IMR-90 (cell line): Measurements from ENCODE around the gene ORAI1. TPM values are rescaled to one million over a fixed set of nuclear protein-coding genes. Genes with fewer than 3 reads are reported as not detected.

Source experiments
- ATAC-seq: fragments of 200-7000 bp; cut with Tn5 transposase; 2 replicates; pipeline ENCODE4 v1.9.1; 2020; ENCODE audit warnings: low read depth, mild to moderate bottlenecking, moderate library complexity
- BruUV-seq: library from RNA; stranded (reverse); fragments of 400-500 nt; replicated peaks from 2 replicates; lab custom pipeline; 2021; lab: Mats Ljungman, UMichigan
- CTCF ChIA-PET: fragments of 300-600 bp; formaldehyde crosslinking; extraction: SDS; loops from one replicate; lab custom pipeline; 2021; ENCODE audit warnings: antibody characterized with exemption; lab: Yijun Ruan, JAX
- POLR2A ChIA-PET: fragments of 300-600 bp; sonication (Branson Sonifier 250); formaldehyde crosslinking; loops from one replicate; lab custom pipeline; 2022; ENCODE audit warnings: antibody characterized with exemption; ENCODE audit not compliant: unreplicated experiment; lab: Charles Lee
- DNase-seq: peaks from one replicate; pipeline ENCODE4 v3.0.0; 2013
- H2AFZ ChIP-seq: replicated peaks from 2 replicates; pipeline ENCODE3; 2013; ENCODE audit warnings: low read length, mild to moderate bottlenecking; ENCODE audit not compliant: poor library complexity
- H2AK5ac ChIP-seq: 2 replicates; pipeline ENCODE4 v1.6.1; 2013; ENCODE audit warnings: low read depth, low read length, inconsistent platforms
- H2AK9ac ChIP-seq: replicated peaks from 2 replicates; pipeline ENCODE3; 2013; ENCODE audit warnings: mild to moderate bottlenecking, low read depth, low read length, moderate library complexity; ENCODE audit not compliant: poor library complexity
- H2BK120ac ChIP-seq: 2 replicates; pipeline ENCODE4 v1.6.1; 2013; ENCODE audit warnings: low read depth, low read length, inconsistent platforms
- H2BK15ac ChIP-seq: 3 replicates; pipeline ENCODE4 v1.6.1; 2013; ENCODE audit warnings: low read depth, low read length, inconsistent platforms
- H2BK20ac ChIP-seq: 2 replicates; pipeline ENCODE4 v1.6.1; 2013; ENCODE audit warnings: low read depth, mild to moderate bottlenecking, inconsistent platforms, low read length, moderate library complexity
- H2BK5ac ChIP-seq: 2 replicates; pipeline ENCODE4 v1.6.1; 2013; ENCODE audit warnings: mild to moderate bottlenecking, low read depth, low read length, inconsistent platforms; ENCODE audit not compliant: poor library complexity, severe bottlenecking
- H3K14ac ChIP-seq: replicated peaks from 2 replicates; pipeline ENCODE4 v1.6.1; 2013; ENCODE audit warnings: low read depth, low read length, inconsistent platforms
- H3K18ac ChIP-seq: 2 replicates; pipeline ENCODE4 v1.6.1; 2013; ENCODE audit warnings: low read depth, low read length, control low read depth
- H3K23ac ChIP-seq: 2 replicates; pipeline ENCODE4 v1.6.1; 2013; ENCODE audit warnings: low read depth, low read length, inconsistent platforms
- H3K27ac ChIP-seq: 2 replicates; pipeline ENCODE4 v1.5.1; 2013; ENCODE audit warnings: mild to moderate bottlenecking, control low read depth, low read length; ENCODE audit not compliant: insufficient read depth
- H3K27me3 ChIP-seq: 2 replicates; pipeline ENCODE4 v1.6.1; 2013; ENCODE audit warnings: low read length; ENCODE audit not compliant: control insufficient read depth, insufficient read depth
- H3K36me3 ChIP-seq: 2 replicates; pipeline ENCODE4 v1.6.1; 2013; ENCODE audit warnings: low read length, mixed read lengths; ENCODE audit not compliant: control insufficient read depth, insufficient read depth
- H3K4ac ChIP-seq: 2 replicates; pipeline ENCODE4 v1.6.1; 2013; ENCODE audit warnings: low read depth, low read length, inconsistent platforms
- H3K4me1 ChIP-seq: 2 replicates; pipeline ENCODE4 v1.6.1; 2013; ENCODE audit warnings: low read length, mixed read lengths; ENCODE audit not compliant: control insufficient read depth, insufficient read depth
- H3K4me2 ChIP-seq: 2 replicates; pipeline ENCODE4 v1.6.1; 2013; ENCODE audit warnings: low read depth, mild to moderate bottlenecking, control low read depth, low read length, moderate library complexity
- H3K4me3 ChIP-seq: 2 replicates; pipeline ENCODE4 v1.5.1; 2013; ENCODE audit warnings: low read depth, mild to moderate bottlenecking, control low read depth, low read length, moderate library complexity; ENCODE audit not compliant: insufficient read depth
- H3K56ac ChIP-seq: 2 replicates; pipeline ENCODE4 v1.6.1; 2013; ENCODE audit warnings: low read length, inconsistent platforms; ENCODE audit not compliant: insufficient read depth; ENCODE audit errors: extremely low read depth
- H3K79me1 ChIP-seq, 2 experiments: 2 replicates each; pipeline ENCODE4 v1.6.1; 2013; ENCODE audit warnings: low read length in 2 of 2, inconsistent platforms in 1 of 2, low read depth in 1 of 2
- H3K9ac ChIP-seq: 2 replicates; pipeline ENCODE4 v1.6.1; 2013; ENCODE audit warnings: low read depth, low read length, control low read depth
- H3K9me1 ChIP-seq: 2 replicates; pipeline ENCODE4 v1.6.1; 2013; ENCODE audit warnings: low read length, inconsistent platforms; ENCODE audit not compliant: insufficient read depth
- H3K9me3 ChIP-seq: 2 replicates; pipeline ENCODE4 v1.6.1; 2013; ENCODE audit warnings: low read length; ENCODE audit not compliant: control insufficient read depth, insufficient read depth
- H4K20me1 ChIP-seq: 2 replicates; pipeline ENCODE4 v1.6.1; 2013; ENCODE audit warnings: low read length, inconsistent platforms; ENCODE audit not compliant: insufficient read depth
- H4K5ac ChIP-seq: 2 replicates; pipeline ENCODE4 v1.6.1; 2013; ENCODE audit warnings: mild to moderate bottlenecking, low read depth, low read length, control low read depth
- H4K8ac ChIP-seq, 2 experiments: 2 replicates each; pipeline ENCODE4 v1.6.1; 2013; ENCODE audit warnings: low read depth in 2 of 2, low read length in 2 of 2, control low read depth in 1 of 2, inconsistent platforms in 1 of 2
- H4K91ac ChIP-seq: 2 replicates; pipeline ENCODE4 v1.6.1; 2013; ENCODE audit warnings: low read depth, low read length, inconsistent platforms; ENCODE audit not compliant: insufficient read depth
- CHD1 ChIP-seq: IDR thresholded peaks from 2 replicates; pipeline ENCODE4 v1.6.1; 2012; ENCODE audit warnings: low read depth, low read length, improper control_type of control experiment
- MAFK ChIP-seq: IDR thresholded peaks from 2 replicates; pipeline ENCODE4 v1.6.1; 2012; ENCODE audit warnings: low read depth, low read length, improper control_type of control experiment
- MAZ ChIP-seq: IDR thresholded peaks from 2 replicates; pipeline ENCODE4 v1.6.1; 2012; ENCODE audit warnings: low read depth, mild to moderate bottlenecking, low read length, improper control_type of control experiment, moderate library complexity, borderline replicate concordance
- MXI1 ChIP-seq: IDR thresholded peaks from 2 replicates; pipeline ENCODE4 v1.6.1; 2012; ENCODE audit warnings: low read depth, mild to moderate bottlenecking, low read length, moderate library complexity, borderline replicate concordance
- NFE2L2 ChIP-seq: fragments of 150-350 bp; IDR thresholded peaks from 2 replicates; pipeline ENCODE4 v1.6.1; 2016; ENCODE audit warnings: low read depth, mild to moderate bottlenecking, low read length
- POLR2A ChIP-seq: IDR thresholded peaks from 2 replicates; pipeline ENCODE4 v1.6.1; 2012; ENCODE audit warnings: mild to moderate bottlenecking, low read depth, low read length
- RAD21 ChIP-seq: IDR thresholded peaks from 2 replicates; pipeline ENCODE4 v1.6.1; 2012; ENCODE audit warnings: low read length, improper control_type of control experiment
- RCOR1 ChIP-seq: IDR thresholded peaks from 2 replicates; pipeline ENCODE4 v1.6.1; 2012; ENCODE audit warnings: mild to moderate bottlenecking, low read length, improper control_type of control experiment; ENCODE audit not compliant: insufficient replicate concordance
- RFX5 ChIP-seq: IDR thresholded peaks from 2 replicates; pipeline ENCODE4 v1.8.0; 2012; ENCODE audit warnings: low read depth, mild to moderate bottlenecking, low read length, moderate library complexity
- SMC3 ChIP-seq: fragments of 150-350 bp; IDR thresholded peaks from 2 replicates; pipeline ENCODE4 v1.6.1; 2016; ENCODE audit warnings: low read depth, mild to moderate bottlenecking, antibody characterized with exemption, low read length, moderate library complexity
- WGBS, 2 experiments: methylation state at CpG; one replicate each; pipeline versions ENCODE4 v1.1.5 to v1.1.7; 2013; ENCODE audit warnings: missing lambda C conversion rate in 2 of 2; ENCODE audit not compliant: insufficient read length in 1 of 2; ENCODE audit errors: extremely low coverage in 2 of 2; 5-methylcytosine and 5-hydroxymethylcytosine counted together
- dilution Hi-C: fragments of 300-500 bp; cut with HindIII; formaldehyde crosslinking; loops from one replicate; pipeline ENCODE4 v1.14.3; 2018; ENCODE audit warnings: low sequenced_read_pairs; ENCODE audit not compliant: unreplicated experiment
- in situ Hi-C: fragments of 300-500 bp; cut with MboI; formaldehyde crosslinking; loops from 3 replicates; pipeline ENCODE4 v1.14.3; 2019; ENCODE audit warnings: low sequenced_read_pairs, inconsistent platforms, mixed read lengths
- intact Hi-C: fragments of 100-400 bp; cut with micrococcal nuclease; formaldehyde crosslinking; loops from 2 replicates; pipeline ENCODE4 v1.10.0; 2022
- polyA plus RNA-seq, 3 experiments: library from polyadenylated mRNA; depleted of rRNA; stranded (reverse); fragments of >200 nt; gene quantifications; 2 replicates each; pipeline ENCODE4 v1.2.3, GENCODE V29; 2012; ENCODE audit warnings: low replicate concordance in 1 of 3
- total RNA-seq: library from RNA; depleted of rRNA; stranded (reverse); fragments of >200 nt; gene quantifications from 2 replicates; pipeline ENCODE4 v1.2.3, GENCODE V29; 2012
- TF ChIP-seq, protein P1 (sequence below): fragments of 150-350 bp; IDR thresholded peaks from 2 replicates; pipeline ENCODE4 v1.6.1; 2016; ENCODE audit warnings: low read depth, mild to moderate bottlenecking, low read length, moderate library complexity, borderline replicate concordance
- TF ChIP-seq, protein P2 (sequence below): conservative IDR thresholded peaks from 2 replicates; pipeline ENCODE4 v1.5.1; 2012; ENCODE audit warnings: mild to moderate bottlenecking, low read depth, low read length, improper control_type of control experiment
- TF ChIP-seq, protein P3 (sequence below): fragments of 150-350 bp; IDR thresholded peaks from 2 replicates; pipeline ENCODE4 v1.6.1; 2017; ENCODE audit warnings: mild to moderate bottlenecking, antibody characterized with exemption, low read length, low read depth

The ORAI1 gene
- total and polyA plus RNA-seq, 2 of the 4 experiments (the other 2 are of a cell fraction): 3.9 to 22.7 TPM

DNA sequence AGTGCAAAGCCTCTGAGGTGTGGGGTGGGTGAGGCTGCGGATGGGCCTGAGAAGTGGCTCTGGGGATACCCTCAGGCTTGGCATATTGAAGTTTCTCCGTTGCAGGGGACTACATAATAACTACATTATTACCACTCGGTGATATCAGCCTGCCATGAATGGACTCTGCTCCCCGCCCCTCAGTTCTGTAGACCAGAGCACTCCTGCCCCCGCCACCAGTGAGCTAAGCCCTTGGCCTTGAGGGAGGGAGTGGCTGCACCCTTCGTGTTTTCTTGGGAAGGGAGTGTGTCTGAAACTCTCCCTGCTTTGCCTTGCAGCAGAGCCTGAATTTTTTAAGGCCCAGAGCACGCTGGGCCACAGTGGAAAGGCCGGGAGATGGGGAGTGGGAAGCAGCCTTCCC lies 1.7 kb downstream of the ORAI1 start:
- Histone ChIP-seq H3K9ac (peak overlapping the region; percentile 76; the same call in 1 of the 2 replicates), H4K5ac (peak overlapping the region; percentile 15; the same call in 1 of the 2 replicates), H2AFZ (peak overlapping the region; percentile 84), H2BK15ac (no peak overlapping the region), H3K27me3 (no peaks in the 10 kb centered on the region), H3K4me2 (peak overlapping the region; percentile 73), H3K36me3 (no peaks in the 10 kb centered on the region), H3K9me3 (no peaks in the 10 kb centered on the region), H2AK9ac (peak overlapping the region; percentile 86), H3K18ac (no peak overlapping the region), H3K23ac (peak overlapping the region; percentile 71), H3K9me1 (peaks cover 19% of the 10 kb centered on the region), H2BK5ac (no peak overlapping the region), H2AK5ac (peak overlapping the region; percentile 81; the same call in 1 of the 2 replicates), H4K20me1 (peaks cover 14% of the 10 kb centered on the region), H3K27ac (peak overlapping the region; percentile 27; the same call in 1 of the 2 replicates), H3K14ac (peak overlapping the region; percentile 12), H2BK20ac (no peak overlapping the region), H4K8ac (peak overlapping the region; percentile 42 to 53; a peak in 3 of 4 replicates), H3K4me3 (peak overlapping the region; percentile 73; the same call in 1 of the 2 replicates), H3K79me1 (peaks cover 33 to 55% of the 10 kb centered on the region in 2 experiments), H3K56ac (no peak overlapping the region), H3K4me1 (peaks cover 22% of the 10 kb centered on the region), H4K91ac (peak overlapping the region; percentile 47; the same call in 1 of the 2 replicates), H2BK120ac (no peak overlapping the region), H3K4ac (peak overlapping the region; percentile 43)
- WGBS, 2 experiments: no CpG with 5 or more reads among the region's 8 CpGs
- in situ Hi-C loops (no loop called here), intact Hi-C loops (loop anchor here (5.0 kb wide), 2 partner anchors 44 to 46 kb away; partner anchors contain the start of gene KDM2B), dilution Hi-C loops (no loop called here)
- BruUV-seq: no TSS peak
- POLR2A ChIA-PET: no interaction called here
- ATAC-seq (no peak), DNase-seq (no peak)
- CTCF ChIA-PET: no interaction called here
- no peak for TF ChIP-seq MAZ
- TF ChIP-seq, protein P1, sequence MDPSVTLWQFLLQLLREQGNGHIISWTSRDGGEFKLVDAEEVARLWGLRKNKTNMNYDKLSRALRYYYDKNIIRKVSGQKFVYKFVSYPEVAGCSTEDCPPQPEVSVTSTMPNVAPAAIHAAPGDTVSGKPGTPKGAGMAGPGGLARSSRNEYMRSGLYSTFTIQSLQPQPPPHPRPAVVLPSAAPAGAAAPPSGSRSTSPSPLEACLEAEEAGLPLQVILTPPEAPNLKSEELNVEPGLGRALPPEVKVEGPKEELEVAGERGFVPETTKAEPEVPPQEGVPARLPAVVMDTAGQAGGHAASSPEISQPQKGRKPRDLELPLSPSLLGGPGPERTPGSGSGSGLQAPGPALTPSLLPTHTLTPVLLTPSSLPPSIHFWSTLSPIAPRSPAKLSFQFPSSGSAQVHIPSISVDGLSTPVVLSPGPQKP: no peak
- TF ChIP-seq NFE2L2: no peak
- no peak for TF ChIP-seq SMC3
- TF ChIP-seq POLR2A: no peak
- TF ChIP-seq MAFK: no peak
- TF ChIP-seq RFX5: no peak
- TF ChIP-seq RAD21: no peak
- TF ChIP-seq, protein P2, sequence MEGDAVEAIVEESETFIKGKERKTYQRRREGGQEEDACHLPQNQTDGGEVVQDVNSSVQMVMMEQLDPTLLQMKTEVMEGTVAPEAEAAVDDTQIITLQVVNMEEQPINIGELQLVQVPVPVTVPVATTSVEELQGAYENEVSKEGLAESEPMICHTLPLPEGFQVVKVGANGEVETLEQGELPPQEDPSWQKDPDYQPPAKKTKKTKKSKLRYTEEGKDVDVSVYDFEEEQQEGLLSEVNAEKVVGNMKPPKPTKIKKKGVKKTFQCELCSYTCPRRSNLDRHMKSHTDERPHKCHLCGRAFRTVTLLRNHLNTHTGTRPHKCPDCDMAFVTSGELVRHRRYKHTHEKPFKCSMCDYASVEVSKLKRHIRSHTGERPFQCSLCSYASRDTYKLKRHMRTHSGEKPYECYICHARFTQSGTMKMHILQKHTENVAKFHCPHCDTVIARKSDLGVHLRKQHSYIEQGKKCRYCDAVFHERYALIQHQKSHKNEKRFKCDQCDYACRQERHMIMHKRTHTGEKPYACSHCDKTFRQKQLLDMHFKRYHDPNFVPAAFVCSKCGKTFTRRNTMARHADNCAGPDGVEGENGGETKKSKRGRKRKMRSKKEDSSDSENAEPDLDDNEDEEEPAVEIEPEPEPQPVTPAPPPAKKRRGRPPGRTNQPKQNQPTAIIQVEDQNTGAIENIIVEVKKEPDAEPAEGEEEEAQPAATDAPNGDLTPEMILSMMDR: no peak
- TF ChIP-seq CHD1: no peak
- TF ChIP-seq MXI1: no peak
- TF ChIP-seq, protein P3, sequence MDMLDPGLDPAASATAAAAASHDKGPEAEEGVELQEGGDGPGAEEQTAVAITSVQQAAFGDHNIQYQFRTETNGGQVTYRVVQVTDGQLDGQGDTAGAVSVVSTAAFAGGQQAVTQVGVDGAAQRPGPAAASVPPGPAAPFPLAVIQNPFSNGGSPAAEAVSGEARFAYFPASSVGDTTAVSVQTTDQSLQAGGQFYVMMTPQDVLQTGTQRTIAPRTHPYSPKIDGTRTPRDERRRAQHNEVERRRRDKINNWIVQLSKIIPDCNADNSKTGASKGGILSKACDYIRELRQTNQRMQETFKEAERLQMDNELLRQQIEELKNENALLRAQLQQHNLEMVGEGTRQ: no peak
- no peak for TF ChIP-seq RCOR1
